MCF 10A (cell line): Measurements from ENCODE around the gene KIF5B. TPM values are rescaled to one million over a fixed set of nuclear protein-coding genes. Genes with fewer than 3 reads are reported as not detected.
A peak's percentile ranks its signal among the peaks of the same experiment; 100 is the strongest.

Experiments
- BruUV-seq: library from RNA; stranded (reverse); fragments of 400-500 nt; replicated peaks from 2 replicates; lab custom pipeline; 2021; lab: Mats Ljungman, UMichigan
- CTCF ChIA-PET: fragments of 300-600 bp; sonication (Branson Sonifier 250); formaldehyde crosslinking; extraction: SDS; loops from one replicate; lab custom pipeline; 2021; ENCODE audit warnings: antibody characterized with exemption, inconsistent platforms; lab: Yijun Ruan, JAX
- POLR2A ChIA-PET: fragments of 300-600, 350-650 bp; sonication (Branson Sonifier 250); formaldehyde crosslinking; extraction: SDS; loops from one replicate; lab custom pipeline; 2020; ENCODE audit warnings: antibody characterized with exemption, inconsistent platforms; lab: Yijun Ruan, JAX
- DNase-seq: peaks from one replicate; pipeline ENCODE4 v3.0.0-alpha.2; 2018; ENCODE audit not compliant: unreplicated experiment
- H3K27ac Mint-ChIP-seq: one replicate; pipeline ENCODE4 v1.8.0; 2022; ENCODE audit warnings: mild to moderate bottlenecking, low read depth, mixed read lengths; ENCODE audit not compliant: unreplicated experiment
- H3K27me3 Mint-ChIP-seq: one replicate; pipeline ENCODE4 v1.8.0; 2022; ENCODE audit warnings: mixed read lengths; ENCODE audit not compliant: insufficient read depth, unreplicated experiment
- H3K36me3 Mint-ChIP-seq: one replicate; pipeline ENCODE4 v1.8.0; 2022; ENCODE audit warnings: mild to moderate bottlenecking, moderate library complexity, mixed read lengths; ENCODE audit not compliant: insufficient read depth, unreplicated experiment
- H3K4me1 Mint-ChIP-seq: one replicate; pipeline ENCODE4 v1.8.0; 2022; ENCODE audit warnings: mixed read lengths; ENCODE audit not compliant: insufficient read depth, unreplicated experiment
- H3K4me3 Mint-ChIP-seq: one replicate; pipeline ENCODE4 v1.8.0; 2022; ENCODE audit warnings: mild to moderate bottlenecking, moderate library complexity, mixed read lengths; ENCODE audit not compliant: unreplicated experiment
- H3K9me3 Mint-ChIP-seq: one replicate; pipeline ENCODE4 v1.8.0; 2022; ENCODE audit warnings: mixed read lengths; ENCODE audit not compliant: unreplicated experiment
- intact Hi-C: fragments of 100-400 bp; cut with micrococcal nuclease; formaldehyde crosslinking; loops from 2 replicates; pipeline ENCODE4 v1.14.1; 2022
- total RNA-seq: library from RNA; stranded (reverse); gene quantifications from 2 replicates; pipeline ENCODE4 v1.2.3, GENCODE V29; 2022
- TF ChIP-seq, protein P1 (sequence below): fragments of 200-600 bp; IDR thresholded peaks from one replicate; pipeline ENCODE4 v1.8.0; 2022; ENCODE audit warnings: antibody characterized with exemption, mild to moderate bottlenecking; ENCODE audit not compliant: unreplicated experiment

Gene KIF5B
- total RNA-seq, 1 experiment from 2014 or later = 150 TPM

DNA sequence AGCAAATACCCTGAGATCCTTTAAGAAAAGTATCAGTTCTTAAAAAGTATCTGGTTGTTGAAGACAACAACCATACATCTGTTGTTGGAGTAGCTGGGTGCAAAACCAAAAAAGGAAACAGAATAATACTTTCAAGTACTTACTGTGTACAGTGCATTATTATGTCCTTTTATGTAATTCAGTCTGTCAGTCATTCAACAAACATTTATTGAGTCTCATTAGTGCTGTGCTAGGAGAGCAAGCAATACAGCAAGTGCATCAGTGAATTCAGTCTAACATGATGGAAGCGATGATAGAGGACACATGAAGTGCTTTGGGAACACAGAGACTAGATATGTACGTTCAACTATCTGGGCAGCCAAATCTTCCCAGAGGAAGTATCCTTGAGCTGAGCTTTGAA is 37.4 kb upstream of the KIF5B start:
- ChIA-PET CTCF (interaction anchor here (0.6 to 0.7 kb wide), 2 partner anchors 64 to 184 kb away, joined by 3 to 4 read pairs; no protein-coding TSS in a partner anchor), POLR2A (no interaction called here)
- no peak overlapping the region for H3K27ac Mint-ChIP-seq
- H3K4me1 Mint-ChIP-seq = no peaks in the 10 kb centered on the region
- TF ChIP-seq, protein P1, sequence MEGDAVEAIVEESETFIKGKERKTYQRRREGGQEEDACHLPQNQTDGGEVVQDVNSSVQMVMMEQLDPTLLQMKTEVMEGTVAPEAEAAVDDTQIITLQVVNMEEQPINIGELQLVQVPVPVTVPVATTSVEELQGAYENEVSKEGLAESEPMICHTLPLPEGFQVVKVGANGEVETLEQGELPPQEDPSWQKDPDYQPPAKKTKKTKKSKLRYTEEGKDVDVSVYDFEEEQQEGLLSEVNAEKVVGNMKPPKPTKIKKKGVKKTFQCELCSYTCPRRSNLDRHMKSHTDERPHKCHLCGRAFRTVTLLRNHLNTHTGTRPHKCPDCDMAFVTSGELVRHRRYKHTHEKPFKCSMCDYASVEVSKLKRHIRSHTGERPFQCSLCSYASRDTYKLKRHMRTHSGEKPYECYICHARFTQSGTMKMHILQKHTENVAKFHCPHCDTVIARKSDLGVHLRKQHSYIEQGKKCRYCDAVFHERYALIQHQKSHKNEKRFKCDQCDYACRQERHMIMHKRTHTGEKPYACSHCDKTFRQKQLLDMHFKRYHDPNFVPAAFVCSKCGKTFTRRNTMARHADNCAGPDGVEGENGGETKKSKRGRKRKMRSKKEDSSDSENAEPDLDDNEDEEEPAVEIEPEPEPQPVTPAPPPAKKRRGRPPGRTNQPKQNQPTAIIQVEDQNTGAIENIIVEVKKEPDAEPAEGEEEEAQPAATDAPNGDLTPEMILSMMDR = no peak
- H3K9me3 Mint-ChIP-seq = no peaks in the 10 kb centered on the region
- intact Hi-C loops = no loop called here
- H3K4me3 Mint-ChIP-seq = no peak overlapping the region
- H3K27me3 Mint-ChIP-seq = no peaks in the 10 kb centered on the region
- H3K36me3 Mint-ChIP-seq = no peaks in the 10 kb centered on the region
- no TSS peak for BruUV-seq
- no peak for DNase-seq

DNA sequence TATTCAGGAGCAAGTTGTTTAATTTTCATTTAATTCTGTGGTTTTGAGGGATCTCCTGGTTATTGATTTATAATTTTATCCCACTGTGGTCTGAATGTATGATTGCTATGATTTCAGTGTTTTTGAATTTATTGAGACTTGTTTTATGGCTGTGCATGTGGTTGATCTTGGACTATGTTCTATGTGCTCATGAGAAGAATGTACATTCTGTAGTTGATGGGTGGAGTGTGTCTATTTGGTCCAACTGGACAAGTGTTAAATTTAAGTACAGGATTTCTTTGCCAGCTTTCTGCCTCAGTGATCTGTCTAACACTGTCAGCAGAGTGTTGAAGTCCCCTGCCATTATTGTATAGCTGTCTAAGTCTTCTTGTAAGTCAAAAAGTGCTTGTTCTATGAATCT is 34.8 kb upstream of the KIF5B start:
- BruUV-seq = no TSS peak
- Mint-ChIP-seq H3K27me3 (no peaks in the 10 kb centered on the region), H3K4me1 (no peaks in the 10 kb centered on the region)

DNA sequence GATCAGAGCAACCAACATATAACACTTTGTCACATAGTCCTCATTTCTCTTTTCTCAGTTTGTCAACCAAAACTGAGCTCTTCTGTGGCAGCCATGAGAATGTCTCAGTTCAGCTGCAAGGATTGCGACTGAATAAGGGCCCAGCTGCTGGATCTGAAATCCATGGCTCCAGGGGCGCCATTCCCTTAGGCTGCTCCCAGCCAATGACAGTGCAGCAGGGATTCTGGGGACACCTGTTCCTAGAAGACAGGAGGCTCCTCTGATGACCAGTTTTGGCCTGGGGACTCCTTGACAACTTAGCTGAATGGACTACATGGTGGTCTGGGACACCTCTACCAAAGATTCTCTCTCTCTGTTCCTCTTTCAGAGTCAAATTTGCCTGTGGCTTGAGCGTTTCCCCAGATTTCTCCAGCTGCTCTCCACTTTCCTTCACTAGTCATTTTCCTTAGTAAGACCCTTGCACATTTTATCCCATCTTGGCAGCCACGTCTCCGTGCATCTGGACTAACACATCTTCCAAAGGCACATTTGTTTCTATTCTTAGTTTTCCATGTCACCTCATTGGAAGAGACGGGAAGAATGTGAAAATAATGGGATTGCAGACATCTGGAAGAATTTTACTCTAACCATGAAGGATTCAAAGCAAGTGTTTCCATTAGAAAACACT is 28.1 kb upstream of the KIF5B start:
- Mint-ChIP-seq H3K27ac (no peak overlapping the region), H3K9me3 (no peaks in the 10 kb centered on the region), H3K4me1 (no peaks in the 10 kb centered on the region), H3K36me3 (no peaks in the 10 kb centered on the region), H3K4me3 (no peak overlapping the region), H3K27me3 (no peaks in the 10 kb centered on the region)
- intact Hi-C loops = no loop called here
- DNase-seq = no peak
- no TSS peak for BruUV-seq
- POLR2A ChIA-PET = no interaction called here
- TF ChIP-seq, protein P1 = no peak
- CTCF ChIA-PET = no interaction called here

More for the DNA sequence above, 34.8 kb upstream of the KIF5B start:
- no peak overlapping the region for H3K4me3 Mint-ChIP-seq
- ChIA-PET POLR2A (no interaction called here), CTCF (no interaction called here)
- no peaks in the 10 kb centered on the region for H3K9me3 Mint-ChIP-seq
- H3K36me3 Mint-ChIP-seq = no peaks in the 10 kb centered on the region
- no peak overlapping the region for H3K27ac Mint-ChIP-seq
- no peak for DNase-seq
- TF ChIP-seq, protein P1 = no peak
- intact Hi-C loops = no loop called here

DNA sequence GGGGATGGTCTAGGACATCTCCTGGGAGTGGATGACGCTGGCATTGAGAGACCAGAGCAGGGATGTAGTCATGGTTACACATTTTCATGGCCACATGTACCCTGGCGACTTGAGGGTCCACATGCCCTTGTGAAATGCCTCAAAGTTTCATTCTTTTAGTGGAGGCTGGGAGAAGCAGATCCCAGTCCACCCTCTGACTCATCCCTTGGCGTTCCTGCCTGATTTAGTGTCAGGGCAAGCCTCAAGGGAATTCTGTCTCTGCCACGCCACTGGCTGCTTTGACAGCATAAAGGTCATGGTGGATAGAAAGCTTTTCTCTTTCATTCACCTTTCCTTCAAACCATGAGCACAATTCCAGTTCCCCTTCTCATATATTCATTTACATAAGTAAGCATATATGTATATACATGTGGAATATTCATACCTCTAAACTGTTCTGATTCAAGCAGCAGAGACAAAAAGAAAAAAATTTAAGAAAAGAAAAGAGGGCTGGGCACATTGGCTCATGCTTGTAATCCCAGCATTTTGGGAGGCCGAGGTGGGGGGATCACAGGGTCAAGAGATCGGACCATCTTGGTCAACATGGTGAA is 21.8 kb upstream of the KIF5B start:
- no peaks in the 10 kb centered on the region for H3K27me3 Mint-ChIP-seq
- ChIA-PET POLR2A (interaction anchor here (0.7 to 1.0 kb wide), 2 partner anchors 55 to 64 kb away, joined by 3 to 5 read pairs; no protein-coding TSS in a partner anchor), CTCF (interaction anchor here (0.6 kb wide), 1 partner anchor 112 kb away, joined by 3 read pairs; no protein-coding TSS in a partner anchor)
- TF ChIP-seq, protein P1 = no peak
- no peak overlapping the region for H3K4me3 Mint-ChIP-seq
- no peak overlapping the region for H3K27ac Mint-ChIP-seq
- H3K9me3 Mint-ChIP-seq = no peaks in the 10 kb centered on the region
- intact Hi-C loops = no loop called here
- H3K36me3 Mint-ChIP-seq = no peaks in the 10 kb centered on the region
- BruUV-seq = no TSS peak
- peaks cover 6% of the 10 kb centered on the region for H3K4me1 Mint-ChIP-seq
- peak; percentile 81 for DNase-seq
